GM18873 (cell line): Measurements from ENCODE around the gene SMURF2.

Experiments used
- ATAC-seq: cut with Tn5 transposase; IDR thresholded peaks from one replicate; pipeline ENCODE4 v1.9.1; 2021; ENCODE audit warnings: mild to moderate bottlenecking, moderate library complexity, moderate number of reproducible peaks; ENCODE audit not compliant: unreplicated experiment, low FRiP score

Gene SMURF2

GRCh38 chr17:64506576-64507412 lies 155.3 kb downstream of the SMURF2 start, which contains the start of gene CEP95:
TSS of gene CEP95 (plus strand) at chr17:64506977. CDS start at chr17:64507098, 121 bp downstream.
- ATAC-seq: peak; percentile 46

DNA sequence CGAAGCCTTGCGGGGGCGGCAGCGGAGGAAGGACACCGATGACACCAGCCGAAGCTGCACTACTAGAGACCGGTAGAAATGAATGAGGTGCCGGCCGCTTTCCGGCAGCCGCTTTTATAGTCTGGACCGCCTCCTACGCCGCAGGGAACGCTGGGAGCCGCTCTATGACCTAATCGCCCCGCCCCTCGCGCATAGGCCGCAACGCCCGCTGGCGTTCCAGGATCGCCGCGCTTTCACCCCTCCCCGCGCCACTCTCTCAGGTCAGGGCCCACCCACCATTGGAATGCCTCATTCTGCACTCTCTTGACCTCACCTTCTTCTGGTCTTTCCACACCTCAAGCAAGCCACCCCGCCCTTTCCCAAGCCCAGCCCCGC lies 155.9 kb downstream of the SMURF2 start, which contains the start of gene DDX5:
Gene DDX5, minus strand, starts transcription at position 89 of the 375 bp plus-strand sequence. CDS start 170 bp downstream, outside the sequence.
- ATAC-seq: peak; percentile 50

DNA sequence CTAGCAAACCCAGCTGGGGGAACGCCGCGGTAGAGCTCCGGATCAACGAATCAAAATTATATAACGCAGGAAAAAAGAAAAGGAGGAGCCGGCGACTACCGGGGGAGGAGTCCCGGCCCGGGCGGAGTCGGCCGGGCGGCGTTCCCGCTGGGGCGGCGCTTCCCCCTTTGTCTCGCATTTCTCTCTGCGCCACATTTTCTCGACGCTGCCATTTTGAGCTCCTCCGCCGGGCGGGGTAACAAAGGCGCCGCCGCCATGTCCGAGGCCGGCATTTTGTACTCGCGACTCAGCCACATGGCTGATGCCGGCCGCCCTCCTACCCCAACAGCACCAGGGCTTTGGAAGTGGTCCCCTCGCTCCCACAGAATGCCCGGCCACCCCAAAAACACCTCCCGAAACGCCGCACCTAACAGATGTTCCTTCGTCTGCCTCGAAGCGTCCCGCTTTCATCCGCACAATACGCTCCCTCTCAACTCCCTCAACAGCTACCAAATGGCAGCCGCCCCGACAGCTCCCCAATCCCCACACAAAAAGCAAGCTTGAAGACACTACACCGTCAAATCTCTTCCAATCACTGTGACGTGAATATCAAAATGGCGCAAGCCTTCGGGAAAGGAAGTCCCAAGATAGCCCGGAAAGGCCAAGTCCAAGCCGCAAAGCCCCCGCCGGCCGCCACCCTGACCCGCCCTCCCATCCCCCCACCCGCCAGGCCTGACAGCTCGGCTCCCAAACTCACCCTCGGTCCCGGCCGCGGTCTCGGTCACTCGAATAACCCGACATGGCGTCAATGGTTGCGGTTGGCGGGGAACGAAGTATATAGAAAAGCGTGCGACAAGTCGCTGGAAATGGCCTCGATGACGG lies 156.5 kb downstream of the SMURF2 start:
- peak; percentile 0 for ATAC-seq

DNA sequence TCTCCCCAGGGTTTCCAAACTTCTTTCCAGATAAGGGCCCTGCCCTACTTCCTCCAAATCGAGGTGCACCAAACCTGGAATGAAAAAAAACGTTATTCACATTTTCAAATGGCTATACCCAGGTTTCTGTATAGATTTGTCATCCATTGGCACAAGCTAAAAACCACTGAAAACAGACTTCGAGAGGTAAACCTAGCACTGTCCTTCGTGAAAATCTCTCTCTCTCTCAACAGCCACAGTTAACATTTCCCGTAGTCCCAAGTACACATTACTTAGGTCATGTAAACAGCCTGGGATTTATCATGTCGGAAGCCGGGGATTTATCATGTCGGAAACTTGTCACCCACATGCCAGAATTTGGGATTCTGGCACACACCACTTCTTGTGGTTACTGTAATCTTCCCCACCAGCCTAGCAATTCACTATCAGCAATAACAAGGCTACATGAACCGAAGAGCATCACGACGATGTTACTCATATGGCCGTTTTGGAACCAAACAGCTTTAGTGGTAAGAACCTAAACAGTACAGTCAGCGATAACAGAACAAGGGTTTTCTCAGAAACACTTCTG lies 157.3 kb downstream of the SMURF2 start:
- no peak for ATAC-seq

- ATAC-seq: no peak
Measured at GRCh38 chr17:64503821-64504768, 158.0 kb downstream of the SMURF2 start.

DNA sequence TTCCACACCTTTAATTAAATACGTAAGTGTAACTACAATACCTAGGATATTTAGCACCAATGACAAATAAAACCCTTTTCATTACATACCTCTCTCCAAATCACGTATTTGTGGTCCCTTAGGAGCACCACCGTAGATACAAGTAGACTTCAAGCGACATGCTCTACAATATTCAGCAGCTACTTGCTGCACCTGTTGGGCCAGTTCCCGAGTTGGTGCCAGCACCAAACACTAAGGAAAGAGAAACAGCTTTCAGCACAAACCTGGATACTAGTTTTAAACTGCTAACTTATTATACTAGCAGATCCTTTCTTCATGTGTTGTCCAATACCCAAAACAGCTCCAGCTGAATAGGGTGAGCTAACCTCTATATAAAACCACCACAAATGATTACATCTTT lies 158.8 kb downstream of the SMURF2 start:
- no peak for ATAC-seq

DNA sequence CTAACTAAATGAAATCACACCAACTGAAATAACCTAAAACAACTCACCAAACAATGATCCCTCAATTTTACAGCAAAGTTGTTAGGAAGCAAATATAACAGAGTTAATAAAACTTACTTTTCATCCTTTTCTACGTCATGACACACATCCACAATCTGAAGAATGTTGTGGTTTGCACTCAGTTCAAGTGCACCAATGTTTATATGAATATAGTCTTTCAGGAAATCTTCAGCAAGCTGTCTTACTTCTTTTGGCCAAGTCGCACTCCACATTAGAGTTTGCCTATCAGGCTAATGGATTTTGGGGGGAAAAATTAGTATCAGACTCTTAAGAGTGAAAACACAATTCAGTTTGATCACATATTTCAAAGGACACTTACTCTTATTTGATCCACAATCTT lies 159.3 kb downstream of the SMURF2 start:
- no peak for ATAC-seq

- no peak for ATAC-seq
Measured at GRCh38 chr17:64502021-64502420, 160.1 kb downstream of the SMURF2 start.

- ATAC-seq: no peak
Measured at GRCh38 chr17:64500862-64501765, 161.0 kb downstream of the SMURF2 start.

DNA sequence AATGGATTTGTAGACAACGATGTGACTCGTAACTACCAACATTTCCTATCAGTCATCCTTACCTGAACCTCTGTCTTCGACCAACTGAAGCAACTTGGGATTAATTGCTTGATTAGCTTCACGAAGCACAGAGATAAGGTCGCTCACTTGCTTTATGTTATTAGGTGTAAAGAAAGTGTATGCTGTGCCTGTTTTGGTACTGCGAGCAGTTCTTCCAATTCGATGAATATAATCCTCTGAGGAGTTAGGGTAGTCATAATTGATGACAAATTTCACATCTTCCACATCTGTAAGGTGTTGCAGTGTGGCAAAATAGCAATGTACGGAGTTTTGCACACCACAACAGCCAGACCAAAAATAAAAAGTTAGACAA lies 161.6 kb downstream of the SMURF2 start:
- no peak for ATAC-seq

GRCh38 chr17:64499805-64500486 lies 162.2 kb downstream of the SMURF2 start:
- ATAC-seq: no peak

DNA sequence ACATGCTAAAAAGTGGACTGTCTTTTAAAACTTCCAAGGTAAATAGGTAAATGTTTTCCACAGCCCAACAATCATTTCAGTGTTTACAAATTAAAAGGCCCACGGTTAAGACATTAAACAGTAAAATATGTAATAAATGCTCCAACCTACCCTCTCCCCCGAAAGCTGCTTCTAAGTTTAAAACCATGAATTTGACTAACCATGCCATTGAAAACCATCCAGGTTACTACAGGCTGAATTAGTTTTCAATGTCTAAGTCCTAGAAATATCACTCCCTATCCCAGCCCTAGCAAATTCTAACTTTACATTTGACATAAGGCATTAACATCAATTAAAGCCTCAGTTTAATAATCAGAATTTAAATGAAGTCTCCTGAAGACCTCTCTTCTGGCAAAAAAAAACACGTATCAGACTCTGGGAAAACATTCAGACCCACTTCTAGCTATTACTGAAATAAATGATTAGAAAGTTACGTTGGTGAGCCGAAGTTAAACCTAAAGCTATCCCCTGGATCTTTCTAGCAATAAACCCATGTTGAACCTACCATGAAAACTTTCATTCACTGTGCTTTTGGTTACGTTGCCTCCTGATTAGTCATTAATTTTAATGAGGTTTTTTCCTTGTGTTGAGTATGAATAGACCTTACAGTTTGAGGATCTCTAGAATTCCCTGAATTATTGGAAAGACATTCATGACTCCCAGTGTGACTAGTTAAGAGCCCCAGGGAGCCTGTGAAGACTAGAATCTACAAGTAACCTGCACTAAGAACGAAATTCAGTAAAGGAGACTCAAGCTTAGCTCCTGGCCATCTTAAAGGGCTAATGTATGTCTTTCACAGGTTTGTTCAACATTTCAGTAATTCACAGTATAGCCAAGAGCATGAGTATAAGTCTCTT lies 163.6 kb downstream of the SMURF2 start:
- no peak for ATAC-seq

- no peak for ATAC-seq
Measured at GRCh38 chr17:64497565-64498035, 164.5 kb downstream of the SMURF2 start.

DNA sequence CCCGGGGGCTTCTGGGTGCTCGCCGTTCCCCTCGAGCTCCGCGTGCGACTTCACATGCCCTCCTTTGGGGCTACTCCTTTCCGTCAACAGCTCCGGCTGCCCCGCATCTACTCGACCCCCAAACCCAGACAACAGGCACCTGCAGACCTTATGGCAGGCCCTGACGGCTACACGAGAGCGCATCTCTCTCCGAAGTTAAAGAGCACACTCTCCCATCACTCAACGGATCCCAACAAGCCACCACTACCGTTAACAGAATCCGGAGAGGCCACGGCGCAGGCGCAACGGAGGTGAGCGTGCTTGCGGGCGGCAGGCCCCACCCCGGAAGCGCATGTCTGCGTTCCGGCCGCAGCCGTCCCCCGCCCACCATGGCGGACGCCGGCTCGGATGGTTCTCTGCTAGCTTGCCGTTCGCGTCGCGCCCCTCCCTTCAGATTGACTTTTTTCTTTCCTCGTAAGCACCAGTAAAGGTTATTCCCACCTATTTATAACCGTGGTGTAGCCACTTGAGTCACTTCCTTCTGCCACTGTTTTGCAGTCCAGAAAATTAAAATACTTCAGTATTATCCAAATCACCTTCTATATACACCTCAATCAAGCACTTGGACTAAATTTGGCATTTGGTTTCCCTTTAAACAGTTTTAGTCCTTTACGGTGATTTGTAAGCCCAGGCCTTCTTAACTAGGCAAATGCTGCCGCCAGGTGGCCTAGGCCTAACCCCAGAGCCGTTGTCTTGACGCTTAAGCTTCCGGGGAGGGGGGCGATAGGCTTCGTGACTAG lies 165.1 kb downstream of the SMURF2 start, which contains the start of gene POLG2:
Gene POLG2, minus strand, starts transcription at position 269 of the 779 bp plus-strand sequence. Its CDS starts 86 bp downstream, at position 183.
- peak; percentile 80 for ATAC-seq

DNA sequence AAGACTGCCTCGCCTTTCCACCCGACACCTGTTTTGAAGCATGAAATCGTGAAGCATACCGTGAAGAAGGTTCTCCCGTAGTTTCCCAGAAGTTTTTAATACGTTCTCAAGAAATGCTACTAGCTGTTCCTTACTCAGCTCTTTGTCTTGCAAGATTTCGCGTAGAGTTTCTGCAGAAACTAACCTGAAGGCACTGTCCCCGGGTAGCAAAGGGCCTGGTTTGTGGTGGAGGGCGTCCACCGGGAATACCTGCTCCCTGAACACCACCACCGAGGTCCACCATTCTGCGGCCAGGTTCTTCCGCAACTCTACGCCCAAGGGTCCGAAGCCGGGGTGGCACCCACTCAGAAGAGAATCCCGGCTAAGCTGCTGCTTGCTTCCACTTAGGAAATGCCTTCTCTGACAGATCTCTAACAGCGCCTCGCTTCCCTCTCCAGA lies 165.7 kb downstream of the SMURF2 start:
- no peak for ATAC-seq
